HEK293 (cell line): ENCODE measurements around the gene FRMPD4.

Experiments used
- CTCF ChIA-PET: fragments of 350-600 bp; formaldehyde crosslinking; extraction: SDS; loops from one replicate; lab custom pipeline; 2021; ENCODE audit warnings: antibody characterized with exemption; lab: Yijun Ruan, JAX
- POLR2A ChIA-PET: fragments of 300-600 bp; formaldehyde crosslinking; extraction: SDS; loops from one replicate; lab custom pipeline; 2020; ENCODE audit warnings: antibody characterized with exemption, inconsistent platforms; lab: Yijun Ruan, JAX
- H3K27ac ChIP-seq: fragments of 200-500 bp; sonication (Bioruptor generic); 2 replicates; pipeline ENCODE4 v1.5.1; 2014; ENCODE audit warnings: low read depth, low read length, control low read depth, inconsistent platforms; ENCODE audit errors: extremely low read depth
- H3K36me3 ChIP-seq, 2 experiments: fragments of 200-500 bp in 1 of 2; sonication (Bioruptor generic) in 1 of 2; 1 replicate in 1 of 2; 2 replicates in 1 of 2; pipeline ENCODE4 v1.5.1; 2014 to 2017; ENCODE audit warnings: inconsistent platforms in 2 of 2, low read length in 2 of 2; ENCODE audit not compliant: control insufficient read depth in 2 of 2, insufficient read depth in 1 of 2
- H3K4me1 ChIP-seq: fragments of 200-500 bp; sonication (Bioruptor generic); 2 replicates; pipeline ENCODE4 v1.5.1; 2014; ENCODE audit warnings: mild to moderate bottlenecking, low read length, inconsistent platforms; ENCODE audit not compliant: control insufficient read depth, insufficient read depth
- H3K4me3 ChIP-seq: 2 replicates; pipeline ENCODE4 v1.5.1; 2011; ENCODE audit warnings: low read depth, mild to moderate bottlenecking, control low read depth, low read length, moderate library complexity
- H3K9me3 ChIP-seq: fragments of 200-500 bp; sonication (Bioruptor generic); 2 replicates; pipeline ENCODE4 v1.5.1; 2014; ENCODE audit warnings: low read depth, low read length, inconsistent platforms; ENCODE audit not compliant: control insufficient read depth, insufficient read depth
- GLI4 ChIP-seq: fragments of 450-650 bp; formaldehyde crosslinking; IDR thresholded peaks from 2 replicates; pipeline ENCODE4 v1.5.1; 2016; ENCODE audit warnings: missing biosample characterization, missing genetic modification characterization
- OSR2 ChIP-seq: fragments of 450-650 bp; formaldehyde crosslinking; IDR thresholded peaks from 2 replicates; pipeline ENCODE4 v1.5.1; 2016; ENCODE audit warnings: missing biosample characterization, missing genetic modification characterization
- OVOL3 ChIP-seq: fragments of 450-650 bp; formaldehyde crosslinking; IDR thresholded peaks from 2 replicates; pipeline ENCODE4 v1.5.1; 2016; ENCODE audit warnings: missing biosample characterization, missing genetic modification characterization
- REST ChIP-seq: fragments of 450-650 bp; formaldehyde crosslinking; IDR thresholded peaks from 2 replicates; pipeline ENCODE4 v1.5.1; 2016; ENCODE audit warnings: missing biosample characterization, missing genetic modification characterization
- TRIM28 ChIP-seq: IDR thresholded peaks from 2 replicates; pipeline ENCODE4 v1.6.1; 2011; ENCODE audit warnings: low read length, control low read depth, borderline replicate concordance
- YY1 ChIP-seq: fragments of 450-650 bp; formaldehyde crosslinking; IDR thresholded peaks from 2 replicates; pipeline ENCODE4 v1.5.1; 2018; ENCODE audit warnings: missing biosample characterization, missing genetic modification characterization
- ZBTB17 ChIP-seq: fragments of 450-650 bp; formaldehyde crosslinking; IDR thresholded peaks from 2 replicates; pipeline ENCODE4 v1.5.1; 2016; ENCODE audit warnings: missing biosample characterization, missing genetic modification characterization
- ZBTB20 ChIP-seq: fragments of 450-650 bp; formaldehyde crosslinking; IDR thresholded peaks from 2 replicates; pipeline ENCODE4 v1.5.1; 2016; ENCODE audit warnings: missing biosample characterization, missing genetic modification characterization
- ZBTB6 ChIP-seq: fragments of 450-650 bp; formaldehyde crosslinking; IDR thresholded peaks from 2 replicates; pipeline ENCODE4 v1.5.1; 2017; ENCODE audit warnings: missing biosample characterization, missing genetic modification characterization
- ZNF311 ChIP-seq: fragments of 450-650 bp; formaldehyde crosslinking; IDR thresholded peaks from 2 replicates; pipeline ENCODE4 v1.5.1; 2017; ENCODE audit warnings: missing biosample characterization, missing genetic modification characterization, borderline replicate concordance
- ZNF341 ChIP-seq: fragments of 450-650 bp; formaldehyde crosslinking; IDR thresholded peaks from 2 replicates; pipeline ENCODE4; 2016; ENCODE audit warnings: low read depth, missing biosample characterization, missing genetic modification characterization
- ZNF354C ChIP-seq: fragments of 450-650 bp; formaldehyde crosslinking; IDR thresholded peaks from 2 replicates; pipeline ENCODE4 v1.5.1; 2016; ENCODE audit warnings: missing biosample characterization, missing genetic modification characterization, low read depth, borderline replicate concordance
- ZNF37A ChIP-seq: fragments of 450-650 bp; IDR thresholded peaks from 2 replicates; pipeline ENCODE4 v1.5.1; 2018; ENCODE audit warnings: missing biosample characterization, missing genetic modification characterization
- ZNF426 ChIP-seq: fragments of 450-650 bp; formaldehyde crosslinking; IDR thresholded peaks from 2 replicates; pipeline ENCODE4 v1.5.1; 2017; ENCODE audit warnings: missing biosample characterization, missing genetic modification characterization, mild to moderate bottlenecking, inconsistent platforms, moderate library complexity
- ZNF555 ChIP-seq: fragments of 450-650 bp; formaldehyde crosslinking; conservative IDR thresholded peaks from 2 replicates; pipeline ENCODE4 v1.5.1; 2017; ENCODE audit warnings: missing biosample characterization, mild to moderate bottlenecking, missing genetic modification characterization, inconsistent platforms
- ZNF623 ChIP-seq: fragments of 450-650 bp; formaldehyde crosslinking; IDR thresholded peaks from 2 replicates; pipeline ENCODE4 v1.5.1; 2016; ENCODE audit warnings: missing biosample characterization, missing genetic modification characterization
- ZNF645 ChIP-seq: fragments of 450-650 bp; formaldehyde crosslinking; IDR thresholded peaks from 2 replicates; pipeline ENCODE4; 2016; ENCODE audit warnings: missing biosample characterization, missing genetic modification characterization
- ZNF658 ChIP-seq: fragments of 450-650 bp; formaldehyde crosslinking; IDR thresholded peaks from 2 replicates; pipeline ENCODE4; 2016; ENCODE audit warnings: missing biosample characterization, missing genetic modification characterization

Gene FRMPD4

GRCh38 chrX:12548746-12549145 is 410.5 kb downstream of the FRMPD4 start:
- H3K4me1 ChIP-seq, result no peaks in the 10 kb centered on the region
- H3K36me3 ChIP-seq, result no peaks in the 10 kb centered on the region
- H3K4me3 ChIP-seq, result no peak overlapping the region
- H3K9me3 ChIP-seq, result no peaks in the 10 kb centered on the region
- CTCF ChIA-PET, result interaction anchor here (0.6 to 0.7 kb wide), 3 partner anchors 28 to 689 kb away, joined by 3 to 5 read pairs (median 4); no protein-coding TSS in a partner anchor
- TF ChIP-seq OSR2 (tag by site-specific recombination), result no peak
- TF ChIP-seq ZBTB17 (tag by site-specific recombination), result no peak
- no peak for TF ChIP-seq ZNF354C (tag by site-specific recombination)
- no peak for TF ChIP-seq GLI4 (tag by site-specific recombination)
- no peak for TF ChIP-seq TRIM28
- TF ChIP-seq REST (tag by site-specific recombination), result peak; percentile 95
- POLR2A ChIA-PET, result no interaction called here
- no peak overlapping the region for H3K27ac ChIP-seq

GRCh38 chrX:12554206-12554605 is 415.9 kb downstream of the FRMPD4 start:
- Histone ChIP-seq H3K36me3 (no peaks in the 10 kb centered on the region), H3K4me1 (no peaks in the 10 kb centered on the region), H3K9me3 (no peaks in the 10 kb centered on the region), H3K4me3 (no peak overlapping the region), H3K27ac (no peak overlapping the region)
- POLR2A ChIA-PET, result no interaction called here
- TF ChIP-seq ZNF37A (tag by site-specific recombination) (no peak), ZBTB6 (tag by site-specific recombination) (no peak), ZBTB20 (tag by site-specific recombination) (no peak)
- CTCF ChIA-PET, result interaction anchor here (0.6 kb wide), 2 partner anchors 25 to 362 kb away, joined by 3 read pairs; no protein-coding TSS in a partner anchor

- Histone ChIP-seq H3K4me1 (no peaks in the 10 kb centered on the region), H3K27ac (no peak overlapping the region), H3K4me3 (no peak overlapping the region), H3K9me3 (no peaks in the 10 kb centered on the region), H3K36me3 (no peaks in the 10 kb centered on the region)
- CTCF ChIA-PET, result no interaction called here
- POLR2A ChIA-PET, result interaction anchor here (1.2 kb wide), 1 partner anchor 791 kb away, joined by 3 read pairs; no protein-coding TSS in a partner anchor
- TF ChIP-seq ZNF645 (tag by site-specific recombination), result no peak
- TF ChIP-seq ZNF426 (tag by site-specific recombination), result no peak
- TF ChIP-seq ZNF341 (tag by site-specific recombination), result no peak
- TF ChIP-seq YY1 (tag by site-specific recombination), result no peak
- no peak for TF ChIP-seq ZNF623
- no peak for TF ChIP-seq ZNF658 (tag by site-specific recombination)
- TF ChIP-seq OVOL3 (tag by site-specific recombination), result no peak
- no peak for TF ChIP-seq ZNF555 (tag by site-specific recombination)
- TF ChIP-seq ZNF311 (tag by site-specific recombination), result no peak
Measured at GRCh38 chrX:12563121-12563520, 424.8 kb downstream of the FRMPD4 start.
